ENCODE measurements around the gene MEGF11. TPM values are rescaled to one million over a fixed set of nuclear protein-coding genes. Genes with fewer than 3 reads are reported as not detected.

The MEGF11 gene
- total RNA-seq, 6 experiments from 2014 or later: not detected

DNA sequence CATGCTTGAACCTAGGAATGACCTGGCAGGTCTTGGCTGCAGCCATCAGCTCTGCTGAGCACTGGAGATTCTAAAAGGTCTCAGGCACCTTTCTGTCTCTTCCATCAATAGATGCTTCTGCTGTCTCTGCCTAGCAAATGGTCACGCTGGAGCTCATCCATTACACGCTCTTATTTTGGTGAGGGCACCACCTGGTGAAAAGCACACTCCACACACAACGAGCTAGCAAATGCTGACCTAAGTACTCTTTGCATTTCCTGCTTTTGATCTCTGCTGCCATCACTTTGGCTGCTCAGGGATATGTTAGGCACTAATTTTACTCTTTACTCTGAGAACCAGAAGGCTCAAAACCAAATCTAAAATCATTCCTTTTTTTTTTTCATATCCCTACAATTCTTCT lies 293.0 kb downstream of the MEGF11 start:
- TF ChIP-seq, protein P1, sequence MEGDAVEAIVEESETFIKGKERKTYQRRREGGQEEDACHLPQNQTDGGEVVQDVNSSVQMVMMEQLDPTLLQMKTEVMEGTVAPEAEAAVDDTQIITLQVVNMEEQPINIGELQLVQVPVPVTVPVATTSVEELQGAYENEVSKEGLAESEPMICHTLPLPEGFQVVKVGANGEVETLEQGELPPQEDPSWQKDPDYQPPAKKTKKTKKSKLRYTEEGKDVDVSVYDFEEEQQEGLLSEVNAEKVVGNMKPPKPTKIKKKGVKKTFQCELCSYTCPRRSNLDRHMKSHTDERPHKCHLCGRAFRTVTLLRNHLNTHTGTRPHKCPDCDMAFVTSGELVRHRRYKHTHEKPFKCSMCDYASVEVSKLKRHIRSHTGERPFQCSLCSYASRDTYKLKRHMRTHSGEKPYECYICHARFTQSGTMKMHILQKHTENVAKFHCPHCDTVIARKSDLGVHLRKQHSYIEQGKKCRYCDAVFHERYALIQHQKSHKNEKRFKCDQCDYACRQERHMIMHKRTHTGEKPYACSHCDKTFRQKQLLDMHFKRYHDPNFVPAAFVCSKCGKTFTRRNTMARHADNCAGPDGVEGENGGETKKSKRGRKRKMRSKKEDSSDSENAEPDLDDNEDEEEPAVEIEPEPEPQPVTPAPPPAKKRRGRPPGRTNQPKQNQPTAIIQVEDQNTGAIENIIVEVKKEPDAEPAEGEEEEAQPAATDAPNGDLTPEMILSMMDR (IDR thresholded peaks at IDR 0.05): no peak
- no peak for TF ChIP-seq POLR2A (IDR thresholded peaks at IDR 0.05)
- no peak for ATAC-seq
- H3K27ac ChIP-seq: no peak overlapping the region
- intact Hi-C loops (cut with DNase I): no loop called here
- H3K27me3 ChIP-seq: no peaks in the 10 kb centered on the region
- no peaks in the 10 kb centered on the region for H3K4me1 ChIP-seq
- H3K4me3 ChIP-seq: no peak overlapping the region
- DNase-seq: no peak
- H3K36me3 ChIP-seq: no peaks in the 10 kb centered on the region
- H3K9me3 ChIP-seq: no peaks in the 10 kb centered on the region
- WGBS (ENCODE audit: insufficient coverage, low coverage, low lambda C conversion rate, missing lambda C conversion rate): 0% methylated on average over 1 of the region's 3 CpGs

DNA sequence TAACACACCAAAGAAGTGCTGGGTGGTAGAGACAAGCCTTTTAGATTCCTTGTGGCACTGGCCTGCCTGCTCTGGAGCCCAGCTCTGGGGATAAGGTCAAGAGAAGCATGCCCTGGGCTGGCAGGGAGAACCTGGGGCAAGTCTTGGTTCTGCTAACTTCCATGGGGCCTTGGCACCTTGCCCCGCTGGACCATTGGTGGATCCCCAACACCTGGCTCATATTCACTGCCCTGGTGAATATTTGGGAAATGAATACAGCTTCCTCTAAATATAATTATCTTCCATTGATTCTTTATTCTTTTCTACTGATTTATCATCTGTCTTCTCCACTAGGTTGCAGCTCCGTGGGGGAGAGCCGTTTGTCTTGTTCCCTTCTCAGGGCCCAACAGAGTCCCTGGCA lies 294.7 kb downstream of the MEGF11 start:
- H3K36me3 ChIP-seq: no peaks in the 10 kb centered on the region
- DNase-seq (no peak), ATAC-seq (no peak)
- no peaks in the 10 kb centered on the region for H3K9me3 ChIP-seq
- H3K4me3 ChIP-seq: no peak overlapping the region
- H3K27ac ChIP-seq: no peak overlapping the region
- no peaks in the 10 kb centered on the region for H3K4me1 ChIP-seq
- no peaks in the 10 kb centered on the region for H3K27me3 ChIP-seq
- WGBS (ENCODE audit: insufficient coverage, low coverage, low lambda C conversion rate, missing lambda C conversion rate): 61% methylated on average over 3 of the region's 3 CpGs
- intact Hi-C loops (cut with DNase I): no loop called here
- TF ChIP-seq, protein P1 (IDR thresholded peaks at IDR 0.05): no peak
- TF ChIP-seq POLR2A (IDR thresholded peaks at IDR 0.05): no peak

DNA sequence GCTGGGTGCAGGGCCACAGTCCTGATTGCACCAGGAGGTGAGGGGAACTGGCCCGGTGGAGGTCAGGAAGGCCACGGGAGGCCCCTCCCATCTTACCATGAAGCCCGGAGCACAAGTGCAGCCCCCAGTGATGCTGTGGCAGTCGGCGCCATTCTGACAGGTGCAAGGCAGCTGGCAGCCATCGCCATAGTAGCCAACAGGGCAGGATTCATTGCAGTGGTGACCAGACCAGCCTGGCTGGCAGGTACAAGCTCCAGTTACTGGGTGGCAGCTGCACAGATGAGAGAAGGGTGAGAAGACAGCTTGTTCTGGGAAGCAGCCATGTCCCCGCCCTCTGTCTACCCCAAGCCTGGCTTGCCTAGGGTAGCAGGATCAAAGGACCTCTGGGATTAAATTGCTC lies 296.1 kb downstream of the MEGF11 start:
- peak in 1 of 4 donors; percentile 16 for ATAC-seq
- no peak overlapping the region for H3K4me3 ChIP-seq
- H3K27ac ChIP-seq: no peak overlapping the region
- no peaks in the 10 kb centered on the region for H3K4me1 ChIP-seq
- TF ChIP-seq POLR2A (IDR thresholded peaks at IDR 0.05): no peak
- TF ChIP-seq, protein P1 (IDR thresholded peaks at IDR 0.05): no peak
- intact Hi-C loops (cut with DNase I): no loop called here
- H3K27me3 ChIP-seq: no peaks in the 10 kb centered on the region
- H3K9me3 ChIP-seq: no peaks in the 10 kb centered on the region
- 0% methylated on average over 1 of the region's 7 CpGs for WGBS (ENCODE audit: insufficient coverage, low coverage, low lambda C conversion rate, missing lambda C conversion rate)
- DNase-seq: no peak
- H3K36me3 ChIP-seq: no peaks in the 10 kb centered on the region

DNA sequence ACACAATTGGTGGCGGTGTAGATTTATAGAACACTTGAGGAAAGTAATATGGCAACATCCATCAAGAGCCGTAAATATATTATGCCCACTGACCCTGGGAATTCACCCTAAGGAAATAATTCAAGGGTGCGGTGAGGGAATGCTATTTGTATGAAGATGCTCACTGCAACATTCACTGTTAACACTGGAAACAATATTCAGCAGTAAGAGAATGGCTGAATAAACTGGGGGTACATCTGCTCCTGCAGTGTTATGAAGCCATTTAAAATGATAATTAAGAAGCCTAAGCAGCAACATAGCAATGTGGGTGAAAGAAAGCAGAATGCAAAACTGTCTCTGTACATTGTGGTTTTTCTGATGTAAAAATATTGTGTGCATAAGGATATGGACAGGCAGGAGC lies 296.7 kb downstream of the MEGF11 start:
- Histone ChIP-seq H3K36me3 (no peaks in the 10 kb centered on the region), H3K9me3 (no peaks in the 10 kb centered on the region), H3K27me3 (no peaks in the 10 kb centered on the region), H3K4me3 (no peak overlapping the region), H3K4me1 (no peaks in the 10 kb centered on the region), H3K27ac (no peak overlapping the region)
- whole genome bisulfite sequencing (ENCODE audit: insufficient coverage, low coverage, low lambda C conversion rate, missing lambda C conversion rate): 86% methylated on average over 3 of the region's 3 CpGs
- TF ChIP-seq POLR2A (IDR thresholded peaks at IDR 0.05): no peak
- TF ChIP-seq, protein P1 (IDR thresholded peaks at IDR 0.05): no peak
- no peak for ATAC-seq
- intact Hi-C loops (cut with DNase I): no loop called here
- no peak for DNase-seq

DNA sequence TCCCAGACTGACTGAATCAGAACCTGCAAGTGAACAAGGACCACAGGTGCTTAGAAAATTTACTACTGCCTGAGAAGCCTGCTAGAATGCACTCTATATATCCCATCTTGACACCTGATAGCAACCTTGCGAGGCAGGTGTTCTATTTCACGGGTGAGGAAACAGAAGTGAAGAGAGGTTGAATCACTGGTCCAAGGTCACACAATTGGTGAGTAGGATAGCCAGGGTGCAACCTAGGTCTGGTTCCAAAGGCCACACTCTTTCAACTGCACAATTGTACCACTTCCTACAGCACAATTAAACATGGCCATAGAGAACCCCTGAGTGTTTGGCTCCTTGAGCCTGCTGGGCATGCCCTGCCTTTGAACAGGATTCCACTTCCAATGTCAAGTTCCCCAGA lies 297.2 kb downstream of the MEGF11 start:
- H3K27me3 ChIP-seq: no peaks in the 10 kb centered on the region
- 75% methylated on average over 2 of the region's 2 CpGs for WGBS (ENCODE audit: insufficient coverage, low coverage, low lambda C conversion rate, missing lambda C conversion rate)
- no peaks in the 10 kb centered on the region for H3K9me3 ChIP-seq
- no peak for TF ChIP-seq POLR2A (IDR thresholded peaks at IDR 0.05)
- TF ChIP-seq, protein P1 (IDR thresholded peaks at IDR 0.05): no peak
- no peak overlapping the region for H3K27ac ChIP-seq
- no peaks in the 10 kb centered on the region for H3K36me3 ChIP-seq
- intact Hi-C loops (cut with DNase I): no loop called here
- H3K4me3 ChIP-seq: no peak overlapping the region
- ATAC-seq (no peak), DNase-seq (no peak)
- H3K4me1 ChIP-seq: no peaks in the 10 kb centered on the region

Measured in right lobe of liver (tissue), 6 donors.